GM18909 (cell line): ENCODE measurements around the gene REEP1.

Experiments
- ATAC-seq: cut with Tn5 transposase; IDR thresholded peaks from one replicate; pipeline ENCODE4 v1.9.1; 2021; ENCODE audit warnings: mild to moderate bottlenecking; ENCODE audit not compliant: unreplicated experiment, poor library complexity

REEP1 gene

DNA sequence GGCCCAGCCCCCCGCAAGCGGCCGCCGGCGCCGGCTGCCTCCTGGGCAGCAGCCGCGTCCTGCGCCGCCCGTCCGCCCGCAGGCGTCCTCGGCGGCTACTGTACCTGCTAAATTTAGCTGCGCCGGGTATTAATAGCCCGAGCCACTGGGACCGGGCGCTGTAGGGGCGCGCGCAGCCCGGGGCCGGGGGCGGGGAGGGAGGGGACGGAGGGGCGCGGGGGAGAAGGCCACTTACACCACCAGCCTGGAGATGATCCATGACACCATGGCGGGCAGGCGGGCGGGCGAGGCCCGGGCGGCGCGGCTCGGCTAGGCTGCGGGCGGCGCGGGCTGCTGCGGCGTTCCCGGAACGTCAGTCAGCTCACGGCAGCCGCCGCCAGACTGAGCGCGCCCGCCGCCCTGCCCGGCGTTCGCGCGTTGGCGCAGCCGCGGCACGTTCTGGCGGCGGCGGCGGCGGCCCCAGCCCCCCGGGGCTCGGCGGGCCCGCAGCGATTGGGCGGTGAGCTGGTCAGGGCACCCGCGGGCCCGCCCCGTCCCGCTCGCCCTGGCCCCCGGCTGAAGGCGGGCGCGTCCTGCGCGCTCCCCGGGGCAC, at the start of gene REEP1:
REEP1 (minus strand) TSS at position 383 of the 592 bp plus-strand sequence; CDS start at position 267, 116 bp downstream.
- no peak for ATAC-seq

- no peak for ATAC-seq
Measured at GRCh38 chr2:86383844-86384243, 46.4 kb upstream of the REEP1 start.

GRCh38 chr2:86382698-86383097, 45.3 kb upstream of the REEP1 start:
- ATAC-seq: no peak

GRCh38 chr2:86382108-86382507, 44.7 kb upstream of the REEP1 start:
- ATAC-seq: no peak

- no peak for ATAC-seq
Measured at GRCh38 chr2:86378469-86378868, 41.0 kb upstream of the REEP1 start.

- ATAC-seq: no peak
Measured at GRCh38 chr2:86375623-86376022, 38.2 kb upstream of the REEP1 start.

DNA sequence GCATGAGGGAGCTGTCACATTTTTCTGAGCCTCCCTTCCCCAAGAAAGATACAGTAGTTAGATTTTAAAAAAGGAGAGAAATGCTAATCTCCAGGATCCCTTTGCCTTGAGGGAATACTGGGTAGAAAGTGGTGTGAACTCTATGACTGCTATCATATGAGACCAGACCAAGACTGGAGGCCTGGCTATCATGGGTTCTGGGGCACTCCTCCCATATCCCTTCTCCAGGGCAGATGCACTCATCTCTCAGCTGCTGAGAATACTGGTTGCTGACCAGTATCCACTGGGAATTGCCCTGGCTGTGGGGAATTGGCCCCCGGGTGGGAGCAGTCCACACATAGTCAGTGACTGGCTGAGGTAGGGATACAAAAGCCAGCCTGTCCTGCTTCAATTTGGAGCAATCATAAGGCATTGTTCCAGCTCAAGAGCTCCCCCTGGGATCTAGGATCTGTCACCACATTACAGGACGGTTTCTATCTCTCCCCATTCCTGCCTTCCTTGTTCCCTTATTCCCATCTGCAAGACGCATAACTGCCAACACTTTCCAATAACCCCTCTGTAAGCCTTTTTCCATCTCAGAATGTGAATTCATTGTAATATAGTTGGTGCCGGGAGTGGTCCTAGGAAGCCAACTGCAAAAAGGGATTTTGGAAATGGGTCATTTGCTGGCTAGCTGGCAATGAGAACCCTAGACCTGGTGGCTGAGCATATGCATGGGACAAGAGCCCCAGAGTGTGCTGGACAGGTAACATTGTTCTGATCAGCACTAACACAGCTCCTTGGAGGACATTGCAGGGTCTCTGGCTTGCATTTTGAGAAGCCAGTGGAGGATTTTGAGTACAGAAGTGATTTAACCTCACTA, 35.4 kb upstream of the REEP1 start:
- ATAC-seq: no peak

DNA sequence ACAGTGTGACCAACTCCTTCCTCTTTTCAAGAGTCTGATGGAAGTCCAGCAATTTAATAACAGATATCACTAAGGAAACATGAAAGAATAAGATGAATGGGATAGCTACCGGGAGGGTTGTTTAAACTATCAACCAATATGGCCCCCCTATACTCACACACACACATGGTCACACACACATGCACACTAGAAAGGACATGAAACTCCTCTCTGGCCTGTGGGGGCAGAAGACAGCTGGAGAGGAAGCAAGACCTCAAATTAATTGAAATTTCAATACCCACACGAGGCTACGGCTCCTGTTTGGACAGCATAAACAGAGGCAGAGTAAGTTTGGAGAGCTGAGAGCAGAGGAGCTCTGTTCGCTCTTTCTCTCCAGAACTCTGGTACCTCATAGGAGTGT, 34.7 kb upstream of the REEP1 start:
- no peak for ATAC-seq

GRCh38 chr2:86371527-86371926, 34.1 kb upstream of the REEP1 start:
- ATAC-seq: no peak

GRCh38 chr2:86370579-86370978, 33.2 kb upstream of the REEP1 start:
- ATAC-seq: no peak

DNA sequence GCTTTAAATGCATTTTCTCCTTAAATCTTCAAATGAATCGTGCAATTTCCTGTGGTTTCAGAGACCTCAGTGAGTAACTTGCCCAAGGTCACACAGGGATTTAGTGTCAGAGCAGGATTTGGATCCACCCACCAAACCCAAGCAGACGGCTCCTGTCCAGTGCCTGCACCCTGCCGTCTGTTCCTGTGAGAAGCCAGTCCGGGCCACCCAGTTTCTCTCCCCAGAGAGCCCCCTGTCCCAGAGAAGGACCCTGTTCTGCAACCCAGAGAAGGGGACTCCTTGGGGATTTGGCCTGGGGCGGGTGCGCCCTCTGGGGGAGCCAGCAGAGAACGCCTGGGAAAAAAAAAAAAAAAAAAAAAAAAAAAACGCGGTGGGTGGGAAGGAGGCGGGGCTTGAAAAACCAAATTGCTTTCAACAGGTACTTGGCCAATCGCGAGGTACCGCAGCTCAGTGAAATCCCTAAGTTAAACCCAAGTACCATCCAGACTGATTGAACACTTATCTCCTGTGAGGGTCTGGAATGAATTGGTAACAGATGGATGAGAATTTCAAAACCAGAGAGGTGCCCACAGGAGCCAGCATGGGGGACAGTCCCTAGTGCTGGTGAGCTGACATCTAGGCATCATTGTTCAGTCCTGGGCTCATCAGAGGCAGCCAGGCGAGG, 30.9 kb upstream of the REEP1 start:
- no peak for ATAC-seq

- no peak for ATAC-seq
Measured at GRCh38 chr2:86367499-86367777, 30.0 kb upstream of the REEP1 start.

DNA sequence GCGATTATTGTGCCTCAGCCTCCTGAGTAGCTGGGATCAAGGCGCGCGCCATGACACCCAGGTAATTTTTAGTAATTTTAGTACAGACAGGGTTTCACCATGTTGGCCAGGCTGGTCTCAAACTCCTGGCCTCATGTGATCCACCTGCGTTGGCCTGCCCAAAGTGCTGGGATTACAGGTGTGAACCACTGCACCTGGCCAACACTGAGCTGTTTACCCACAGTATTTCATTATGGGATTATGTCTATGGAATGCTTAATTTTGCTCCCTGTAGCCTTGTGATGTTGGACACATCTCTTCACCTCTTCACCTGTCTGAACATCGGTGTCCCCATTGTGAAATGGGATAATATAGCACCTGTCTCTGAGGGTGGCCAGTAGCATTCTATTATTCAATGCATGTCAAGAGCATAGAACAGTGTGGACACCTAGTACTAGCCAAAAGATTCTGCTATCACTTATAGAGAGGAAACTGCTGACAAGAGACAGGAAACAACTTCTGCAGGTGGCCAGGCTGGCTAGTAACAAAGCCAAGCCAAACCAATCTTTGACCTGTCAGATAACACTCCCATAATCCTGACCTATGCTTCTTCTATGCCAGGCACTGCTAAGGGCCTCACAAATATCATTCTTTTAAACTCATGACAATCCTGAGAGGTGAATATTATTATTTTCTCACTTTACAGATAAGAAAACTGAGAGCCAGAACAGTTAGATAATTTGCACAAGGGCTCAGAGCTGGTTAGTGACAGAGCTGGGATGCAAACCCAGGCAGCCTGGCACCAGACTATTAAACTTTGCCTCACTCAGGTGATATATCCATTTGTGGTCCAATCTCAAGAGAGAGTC, 29.4 kb upstream of the REEP1 start:
- no peak for ATAC-seq

DNA sequence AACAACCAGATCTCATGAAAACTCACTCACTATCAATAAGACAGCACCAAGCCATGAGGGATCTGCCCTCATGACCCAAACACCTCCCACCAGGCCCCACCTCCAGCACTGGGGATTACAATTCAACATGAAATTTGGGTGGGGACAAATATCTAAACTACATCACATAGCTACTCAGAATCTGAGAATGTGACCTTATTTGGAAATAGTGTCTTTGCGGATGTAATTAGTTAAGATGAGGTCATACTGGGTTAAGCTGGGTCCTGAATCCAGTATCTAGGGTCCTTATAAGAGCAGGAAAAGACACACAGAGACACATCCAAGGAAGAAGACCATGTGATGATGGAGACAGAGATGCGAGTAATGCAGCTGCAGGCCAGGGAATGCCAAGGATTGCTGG, 27.5 kb upstream of the REEP1 start:
- ATAC-seq: no peak

DNA sequence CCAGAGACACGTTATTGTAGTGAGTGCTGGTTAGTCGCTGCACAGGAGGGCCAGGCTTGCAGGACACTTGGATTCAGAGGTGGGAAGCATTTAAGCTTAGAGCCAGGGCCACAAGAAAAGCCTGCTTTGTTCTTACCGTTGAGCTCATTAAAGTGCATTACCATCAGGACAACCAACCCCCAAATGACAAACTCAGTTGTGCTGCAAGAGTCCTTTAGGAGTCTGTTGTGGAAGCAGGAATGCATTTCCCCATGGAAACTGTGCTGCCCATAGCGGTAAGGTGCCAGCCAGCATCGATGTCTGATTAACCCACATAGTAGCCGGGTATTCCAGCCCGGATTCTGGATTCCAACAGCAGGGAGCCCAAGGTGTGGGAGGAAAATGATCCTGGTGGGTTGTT, 23.4 kb upstream of the REEP1 start:
- no peak for ATAC-seq

DNA sequence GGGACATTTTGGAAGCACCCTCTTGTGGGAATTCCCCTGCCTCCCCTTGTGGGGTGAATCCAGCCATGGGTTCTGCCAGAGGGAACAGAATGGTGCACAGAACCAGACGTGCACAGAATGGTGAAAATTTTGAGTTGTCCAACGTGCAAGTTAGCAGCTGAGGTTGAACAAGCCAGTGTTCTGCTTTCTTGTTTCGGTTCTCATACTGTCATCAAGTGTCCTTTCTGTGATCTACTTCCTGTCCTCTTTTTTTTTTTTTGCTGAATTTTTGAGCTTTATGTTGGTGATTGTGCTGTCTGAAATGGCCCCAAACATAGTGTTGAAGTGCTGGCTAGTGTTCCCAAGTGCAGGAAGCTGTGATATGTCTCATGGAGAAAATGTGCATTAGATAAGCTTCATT, 21.5 kb upstream of the REEP1 start:
- peak; percentile 87 for ATAC-seq

DNA sequence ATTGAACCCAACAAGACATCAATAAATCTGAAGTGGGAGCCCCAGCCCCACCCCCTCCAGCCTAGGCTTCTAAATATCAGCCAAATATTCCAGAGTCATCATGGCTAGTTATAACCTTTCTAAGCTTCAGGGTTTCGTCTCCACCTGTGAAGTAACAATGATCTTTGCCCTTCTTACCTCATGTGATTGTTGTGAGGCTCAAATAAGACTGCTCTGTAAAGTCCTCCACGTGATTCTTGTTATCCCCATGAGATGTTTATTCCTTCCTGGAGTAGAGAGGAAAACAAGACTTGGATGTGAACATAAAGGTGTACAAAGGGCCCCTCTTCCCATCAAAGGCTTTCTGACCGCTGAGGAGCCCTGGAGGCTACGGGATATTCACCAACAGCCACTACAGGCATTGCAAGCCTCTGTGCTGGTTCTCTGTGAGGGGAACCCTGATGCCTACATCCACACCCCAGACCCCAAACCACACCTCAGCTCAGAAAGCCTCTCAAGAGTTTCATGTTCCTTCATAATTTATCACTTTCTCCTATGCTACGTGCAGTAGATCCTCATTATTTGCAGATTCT, 20.1 kb upstream of the REEP1 start:
- no peak for ATAC-seq

DNA sequence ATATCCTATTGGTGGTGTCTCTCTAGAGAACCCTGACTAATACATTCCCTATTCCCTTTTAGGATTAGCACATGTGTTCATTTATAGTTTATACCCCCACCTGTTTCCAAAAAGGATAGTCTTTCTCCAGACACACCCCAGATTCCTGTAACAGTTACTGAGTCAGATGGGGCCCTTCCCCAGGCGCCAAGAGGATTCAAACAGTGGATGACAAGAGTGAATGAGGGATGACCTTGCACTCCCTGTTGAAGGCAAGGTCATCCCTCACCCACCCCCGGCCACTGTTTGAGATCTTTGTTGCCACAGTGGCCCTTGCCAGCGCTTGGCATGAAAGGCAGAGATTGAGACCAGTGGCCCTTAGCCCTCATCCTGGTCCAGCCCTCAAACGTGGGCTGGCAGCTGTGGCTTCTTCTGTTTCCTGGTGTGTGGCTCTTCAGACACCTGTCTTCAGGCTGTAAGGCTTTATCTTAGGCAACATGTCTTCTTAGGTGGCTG, 15.3 kb upstream of the REEP1 start:
- ATAC-seq: no peak

DNA sequence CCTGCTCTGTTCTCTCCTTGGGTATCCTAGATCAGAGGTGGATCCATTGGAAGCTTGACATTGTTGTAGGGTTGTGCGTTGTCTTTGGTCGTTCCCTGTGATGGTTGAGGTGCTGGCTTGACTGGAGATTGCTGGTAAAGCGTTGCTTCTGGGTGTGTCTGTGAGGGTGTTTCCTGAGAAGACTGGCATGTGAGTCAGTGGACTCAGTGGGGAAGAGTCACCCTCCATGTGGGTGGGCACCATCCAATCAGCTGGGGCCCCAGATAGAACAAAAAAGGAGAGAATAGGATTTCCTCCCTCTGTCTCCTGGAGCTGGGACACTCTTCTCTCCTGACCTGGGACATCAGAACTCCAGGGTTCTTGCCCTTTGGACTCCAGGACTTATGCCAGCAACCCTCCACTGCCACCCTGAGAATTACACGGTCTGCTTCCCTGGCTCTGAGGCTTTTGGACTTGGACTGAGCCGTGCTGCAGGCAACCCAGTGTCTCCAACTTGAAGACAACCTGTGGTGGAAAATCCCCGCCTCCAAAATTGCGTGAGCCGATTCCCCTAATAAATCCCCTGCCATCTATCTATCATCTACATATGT, 14.8 kb upstream of the REEP1 start:
- no peak for ATAC-seq

DNA sequence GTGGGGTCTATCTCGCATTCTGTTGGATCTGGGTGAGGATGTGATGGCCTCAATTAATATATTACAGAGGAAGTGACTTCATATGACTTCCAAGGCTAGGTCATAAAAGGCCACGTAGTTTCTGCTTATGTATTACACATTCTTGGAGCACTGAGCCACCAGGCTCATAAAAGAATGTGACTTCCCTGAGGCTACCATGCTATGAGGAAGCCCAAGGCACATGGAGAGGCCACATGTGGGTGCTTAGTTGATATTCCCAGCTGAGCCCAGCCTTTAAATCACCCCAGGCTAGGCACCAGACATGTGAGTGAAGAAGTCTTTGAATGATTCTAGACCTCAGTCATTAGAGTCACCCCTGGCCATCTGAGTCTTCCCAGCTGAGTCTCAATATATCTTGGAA, 13.3 kb upstream of the REEP1 start:
- ATAC-seq: no peak
